SK-N-SH treated with all-trans-retinoic acid at 6 μM for 48 hours (cell line): Measurements from ENCODE around the gene GAK.

ENCODE experiments used
- ATAC-seq: fragments of 200-7000 bp; cut with Tn5 transposase; 3 replicates; pipeline ENCODE4 v1.9.1; 2020; ENCODE audit warnings: mild to moderate bottlenecking, moderate library complexity
- ARNTL ChIP-seq: fragments of 450-650 bp; formaldehyde crosslinking; IDR thresholded peaks from 2 replicates; pipeline ENCODE4 v1.5.0; 2020; ENCODE audit warnings: low read depth, mild to moderate bottlenecking, moderate library complexity, borderline replicate concordance
- BACH2 ChIP-seq: fragments of 250-450 bp; sonication (Bioruptor Pico); IDR thresholded peaks from 2 replicates; pipeline ENCODE4 v1.9.0; 2021; ENCODE audit warnings: mild to moderate bottlenecking, borderline replicate concordance
- CREB5 ChIP-seq: fragments of 250-450 bp; sonication (Bioruptor Pico); IDR thresholded peaks from 2 replicates; pipeline ENCODE4 v1.5.1; 2020; ENCODE audit warnings: low read depth, mild to moderate bottlenecking, moderate library complexity
- CSDC2 ChIP-seq: fragments of 250-450 bp; sonication (Bioruptor Pico); IDR thresholded peaks from 2 replicates; pipeline ENCODE4 v1.5.0; 2020; ENCODE audit warnings: mild to moderate bottlenecking, moderate library complexity
- CSRNP3 ChIP-seq: fragments of 250-450 bp; sonication (Bioruptor Pico); IDR thresholded peaks from 2 replicates; pipeline ENCODE4 v1.5.1; 2021; ENCODE audit warnings: mild to moderate bottlenecking, moderate library complexity
- ESRRG ChIP-seq: fragments of 250-450 bp; sonication (Bioruptor Pico); IDR thresholded peaks from 2 replicates; pipeline ENCODE4 v1.6.1; 2021; ENCODE audit warnings: mild to moderate bottlenecking
- GLIS3 ChIP-seq: fragments of 250-450 bp; sonication (Bioruptor Pico); IDR thresholded peaks from 2 replicates; pipeline ENCODE4 v1.5.0; 2020; ENCODE audit warnings: mild to moderate bottlenecking, moderate library complexity
- OSR1 ChIP-seq: fragments of 250-450 bp; sonication (Bioruptor Pico); IDR thresholded peaks from 2 replicates; pipeline ENCODE4 v1.8.0; 2022; ENCODE audit warnings: moderate library complexity, mild to moderate bottlenecking, inconsistent platforms
- PATZ1 ChIP-seq: fragments of 250-450 bp; sonication (Bioruptor Pico); IDR thresholded peaks from 2 replicates; pipeline ENCODE4 v1.8.0; 2020; ENCODE audit warnings: mild to moderate bottlenecking, moderate library complexity, borderline replicate concordance
- POU6F1 ChIP-seq: fragments of 250-450 bp; sonication (Bioruptor Pico); IDR thresholded peaks from 2 replicates; pipeline ENCODE4 v1.8.0; 2021; ENCODE audit warnings: low read depth, mild to moderate bottlenecking, moderate library complexity, borderline replicate concordance
- PPARA ChIP-seq: fragments of 250-450 bp; sonication (Bioruptor Pico); IDR thresholded peaks from 2 replicates; pipeline ENCODE4 v1.5.0; 2020; ENCODE audit warnings: mild to moderate bottlenecking, borderline replicate concordance
- RARB ChIP-seq: fragments of 250-450 bp; sonication (Bioruptor Pico); IDR thresholded peaks from 2 replicates; pipeline ENCODE4 v1.8.0; 2021; ENCODE audit warnings: mild to moderate bottlenecking, moderate library complexity
- SNAI2 ChIP-seq: fragments of 250-450 bp; sonication (Bioruptor Pico); IDR thresholded peaks from 2 replicates; pipeline ENCODE4 v1.5.0; 2020; ENCODE audit warnings: mild to moderate bottlenecking, moderate library complexity
- TCF4 ChIP-seq: fragments of 250-450 bp; sonication (Bioruptor Pico); IDR thresholded peaks from 2 replicates; pipeline ENCODE4 v1.8.0; 2021; ENCODE audit warnings: mild to moderate bottlenecking, moderate library complexity, borderline replicate concordance
- TOX ChIP-seq: fragments of 250-450 bp; sonication (Bioruptor Pico); IDR thresholded peaks from 2 replicates; pipeline ENCODE4 v1.8.0; 2021; ENCODE audit warnings: mild to moderate bottlenecking, moderate library complexity, borderline replicate concordance
- TSHZ2 ChIP-seq: fragments of 250-450 bp; sonication (Bioruptor Pico); IDR thresholded peaks from 2 replicates; pipeline ENCODE4 v1.5.0; 2020; ENCODE audit warnings: mild to moderate bottlenecking, moderate library complexity
- ZC3H10 ChIP-seq: fragments of 250-450 bp; sonication (Bioruptor Pico); IDR thresholded peaks from 2 replicates; pipeline ENCODE4 v1.5.1; 2021; ENCODE audit warnings: mild to moderate bottlenecking, moderate library complexity
- ZFP3 ChIP-seq: fragments of 250-450 bp; sonication (Bioruptor Pico); IDR thresholded peaks from 2 replicates; pipeline ENCODE4 v1.5.0; 2020; ENCODE audit warnings: mild to moderate bottlenecking, moderate library complexity
- ZFP30 ChIP-seq: fragments of 450-650 bp; formaldehyde crosslinking; IDR thresholded peaks from 2 replicates; pipeline ENCODE4 v1.5.0; 2022; ENCODE audit warnings: mild to moderate bottlenecking, moderate library complexity
- ZNF565 ChIP-seq: fragments of 450-650 bp; formaldehyde crosslinking; conservative IDR thresholded peaks from 2 replicates; pipeline ENCODE4 v1.5.0; 2020; ENCODE audit warnings: low read depth, mild to moderate bottlenecking, moderate library complexity
- ZNF8 ChIP-seq: fragments of 450-650 bp; formaldehyde crosslinking; IDR thresholded peaks from 2 replicates; pipeline ENCODE4 v1.5.0; 2020; ENCODE audit warnings: mild to moderate bottlenecking, moderate library complexity

GAK gene

GRCh38 chr4:808860-809570, 123.1 kb downstream of the GAK start:
- no peak for ATAC-seq
- TF ChIP-seq CSDC2 = no peak
- no peak for TF ChIP-seq RARB
- TF ChIP-seq ESRRG (CRISPR knock-in tag) = no peak
- no peak for TF ChIP-seq SNAI2 (CRISPR knock-in tag)
- TF ChIP-seq GLIS3 (CRISPR knock-in tag) = no peak
- TF ChIP-seq TOX = no peak
- TF ChIP-seq TSHZ2 (CRISPR knock-in tag) = no peak
- TF ChIP-seq ZNF8 (CRISPR knock-in tag) = no peak
- TF ChIP-seq CSRNP3 = no peak
- no peak for TF ChIP-seq ZC3H10 (CRISPR knock-in tag)
- no peak for TF ChIP-seq PATZ1
- TF ChIP-seq OSR1 (CRISPR knock-in tag) = no peak
- TF ChIP-seq CREB5 (CRISPR knock-in tag) = no peak
- no peak for TF ChIP-seq ZFP3 (CRISPR knock-in tag)

- no peak for ATAC-seq
- TF ChIP-seq PPARA (CRISPR knock-in tag) (no peak), ZFP3 (CRISPR knock-in tag) (no peak), ZFP30 (CRISPR knock-in tag) (no peak), ESRRG (CRISPR knock-in tag) (no peak), BACH2 (CRISPR knock-in tag) (no peak), ZNF565 (no peak), CSDC2 (no peak), POU6F1 (CRISPR knock-in tag) (no peak), PATZ1 (no peak), TCF4 (CRISPR knock-in tag) (no peak), ARNTL (no peak)
These were observed 124.3 kb downstream of the GAK start for GRCh38 chr4:807792-808191.
